ENCODE measurements around the gene SMYD3. TPM values are rescaled to one million over a fixed set of nuclear protein-coding genes. Genes with fewer than 3 reads are reported as not detected.

SMYD3 gene
- total RNA-seq, 1 donor from 2014 or later: 29.3 TPM

- Mint-ChIP-seq H3K9me3 (ENCODE audit: low read depth) (peaks cover 7% of the 10 kb centered on the region), H3K27ac (ENCODE audit: unreplicated experiment) (no peak overlapping the region), H3K4me1 (ENCODE audit: low read depth) (peaks cover 18% of the 10 kb centered on the region), H3K36me3 (ENCODE audit: low read depth) (peaks cover 2% of the 10 kb centered on the region), H3K4me3 (ENCODE audit: unreplicated experiment) (no peak overlapping the region), H3K27me3 (ENCODE audit: low read depth) (no peaks in the 10 kb centered on the region)
- DNase-seq (ENCODE audit: low spot score): no peak
- no peak for TF ChIP-seq CTCF (IDR thresholded peaks at IDR 0.05)
Observed at GRCh38 chr1:246351721-246352120, 155.4 kb downstream of the SMYD3 start.

- no peak for DNase-seq (ENCODE audit: low spot score)
- peaks cover 8% of the 10 kb centered on the region for H3K4me1 Mint-ChIP-seq (ENCODE audit: low read depth)
- no peaks in the 10 kb centered on the region for H3K9me3 Mint-ChIP-seq (ENCODE audit: low read depth)
- H3K4me3 Mint-ChIP-seq (ENCODE audit: unreplicated experiment): no peak overlapping the region
- H3K27me3 Mint-ChIP-seq (ENCODE audit: low read depth): no peaks in the 10 kb centered on the region
- H3K27ac Mint-ChIP-seq (ENCODE audit: unreplicated experiment): no peak overlapping the region
- no peak for TF ChIP-seq CTCF (IDR thresholded peaks at IDR 0.05)
- peaks cover 2% of the 10 kb centered on the region for H3K36me3 Mint-ChIP-seq (ENCODE audit: low read depth)
Observed at GRCh38 chr1:246350745-246351144, 156.3 kb downstream of the SMYD3 start.

GRCh38 chr1:246343937-246344336 lies 163.1 kb downstream of the SMYD3 start:
- Mint-ChIP-seq H3K36me3 (ENCODE audit: low read depth) (peaks cover 4% of the 10 kb centered on the region), H3K27ac (ENCODE audit: unreplicated experiment) (no peak overlapping the region), H3K9me3 (ENCODE audit: low read depth) (peaks cover 4% of the 10 kb centered on the region), H3K4me3 (ENCODE audit: unreplicated experiment) (no peak overlapping the region), H3K27me3 (ENCODE audit: low read depth) (no peaks in the 10 kb centered on the region), H3K4me1 (ENCODE audit: low read depth) (peaks cover 6% of the 10 kb centered on the region)
- DNase-seq (ENCODE audit: low spot score): no peak
- no peak for TF ChIP-seq CTCF (IDR thresholded peaks at IDR 0.05)

GRCh38 chr1:246343251-246343650 lies 163.8 kb downstream of the SMYD3 start:
- no peak overlapping the region for H3K4me3 Mint-ChIP-seq (ENCODE audit: unreplicated experiment)
- H3K36me3 Mint-ChIP-seq (ENCODE audit: low read depth): peaks cover 4% of the 10 kb centered on the region
- peaks cover 4% of the 10 kb centered on the region for H3K9me3 Mint-ChIP-seq (ENCODE audit: low read depth)
- H3K27ac Mint-ChIP-seq (ENCODE audit: unreplicated experiment): no peak overlapping the region
- no peak for TF ChIP-seq CTCF (IDR thresholded peaks at IDR 0.05)
- peaks cover 6% of the 10 kb centered on the region for H3K4me1 Mint-ChIP-seq (ENCODE audit: low read depth)
- no peak for DNase-seq (ENCODE audit: low spot score)
- no peaks in the 10 kb centered on the region for H3K27me3 Mint-ChIP-seq (ENCODE audit: low read depth)

- H3K36me3 Mint-ChIP-seq (ENCODE audit: low read depth): no peaks in the 10 kb centered on the region
- H3K4me3 Mint-ChIP-seq (ENCODE audit: unreplicated experiment): no peak overlapping the region
- no peak for TF ChIP-seq CTCF (IDR thresholded peaks at IDR 0.05)
- no peak for DNase-seq (ENCODE audit: low spot score)
- no peaks in the 10 kb centered on the region for H3K27me3 Mint-ChIP-seq (ENCODE audit: low read depth)
- no peak overlapping the region for H3K27ac Mint-ChIP-seq (ENCODE audit: unreplicated experiment)
- no peaks in the 10 kb centered on the region for H3K9me3 Mint-ChIP-seq (ENCODE audit: low read depth)
- peaks cover 6% of the 10 kb centered on the region for H3K4me1 Mint-ChIP-seq (ENCODE audit: low read depth)
Observed at GRCh38 chr1:246338546-246338945, 168.5 kb downstream of the SMYD3 start.
